GM23338 (cell line): ENCODE measurements around the gene RFK. TPM values are rescaled to one million over a fixed set of nuclear protein-coding genes. Genes with fewer than 3 reads are reported as not detected.

Experiments used
- ATAC-seq: fragments of 200-7000 bp; cut with Tn5 transposase; 3 replicates; pipeline ENCODE4 v1.9.1; 2020
- DNase-seq: peaks from one replicate; pipeline ENCODE4 v3.0.0-alpha.2; 2015; ENCODE audit warnings: low spot score
- H2AFZ ChIP-seq: fragments of 200-600 bp; sonication (generic); 2 replicates; pipeline ENCODE4 v1.8.0; 2016; ENCODE audit warnings: antibody characterized with exemption, mild to moderate bottlenecking, moderate library complexity
- H3F3A ChIP-seq: fragments of 200-600 bp; sonication (generic); replicated peaks from 2 replicates; pipeline ENCODE4 v1.8.0; 2017; ENCODE audit warnings: antibody characterized with exemption, mixed run types, low read depth
- H3K27ac ChIP-seq: fragments of 200-600 bp; sonication (generic); 2 replicates; pipeline ENCODE4 v1.6.1; 2016; ENCODE audit warnings: low read depth
- H3K27me3 ChIP-seq: fragments of 200-600 bp; sonication (generic); 2 replicates; pipeline ENCODE4 v1.8.0; 2016; ENCODE audit warnings: mild to moderate bottlenecking, mixed run types, moderate library complexity; ENCODE audit not compliant: insufficient read depth
- H3K36me3 ChIP-seq: fragments of 200-600 bp; sonication (generic); 2 replicates; pipeline ENCODE4 v1.8.0; 2016; ENCODE audit warnings: mild to moderate bottlenecking; ENCODE audit not compliant: insufficient read depth
- H3K4me1 ChIP-seq: fragments of 200-600 bp; sonication (generic); 2 replicates; pipeline ENCODE4 v1.8.0; 2016; ENCODE audit warnings: mild to moderate bottlenecking, moderate library complexity; ENCODE audit not compliant: insufficient read depth
- H3K4me2 ChIP-seq: fragments of 200-600 bp; sonication (generic); 2 replicates; pipeline ENCODE4 v1.7.1; 2017; ENCODE audit warnings: mixed run types
- H3K4me3 ChIP-seq: fragments of 200-600 bp; sonication (generic); 2 replicates; pipeline ENCODE4 v1.6.1; 2016; ENCODE audit warnings: mixed run types
- H3K79me2 ChIP-seq: fragments of 200-600 bp; sonication (generic); replicated peaks from 2 replicates; pipeline ENCODE4 v1.8.0; 2017; ENCODE audit warnings: mild to moderate bottlenecking; ENCODE audit not compliant: insufficient read depth
- H3K9me2 ChIP-seq: fragments of 200-600 bp; sonication (generic); 2 replicates; pipeline ENCODE4 v1.8.0; 2017; ENCODE audit not compliant: insufficient read depth
- H4K20me1 ChIP-seq: fragments of 200-600 bp; sonication (generic); replicated peaks from 2 replicates; pipeline ENCODE4 v1.8.0; 2017; ENCODE audit warnings: mild to moderate bottlenecking; ENCODE audit not compliant: insufficient read depth
- H3K27ac Mint-ChIP-seq: 2 replicates; pipeline ENCODE4 v1.8.0; 2020; ENCODE audit warnings: inconsistent platforms, mild to moderate bottlenecking, moderate library complexity, mixed read lengths
- H3K27me3 Mint-ChIP-seq: 3 replicates; pipeline ENCODE4 v1.8.0; 2022; ENCODE audit warnings: low read depth, mild to moderate bottlenecking, moderate library complexity, mixed read lengths, inconsistent platforms; ENCODE audit not compliant: insufficient read depth, poor library complexity
- H3K36me3 Mint-ChIP-seq: 3 replicates; pipeline ENCODE4 v1.8.0; 2021; ENCODE audit warnings: low read depth, mild to moderate bottlenecking, inconsistent platforms, moderate library complexity, mixed read lengths
- H3K4me1 Mint-ChIP-seq: 3 replicates; pipeline ENCODE4 v1.8.0; 2020; ENCODE audit warnings: mild to moderate bottlenecking, inconsistent platforms, mixed read lengths
- H3K4me3 Mint-ChIP-seq: 3 replicates; pipeline ENCODE4 v1.8.0; 2021; ENCODE audit warnings: moderate library complexity, mild to moderate bottlenecking, inconsistent platforms, mixed read lengths
- H3K9me3 Mint-ChIP-seq: 3 replicates; pipeline ENCODE4 v1.8.0; 2020; ENCODE audit warnings: moderate library complexity, mild to moderate bottlenecking, inconsistent platforms, mixed read lengths
- CREB1 ChIP-seq: fragments of 250-450 bp; sonication (Bioruptor Pico); IDR thresholded peaks from 2 replicates; pipeline ENCODE4 v1.5.0; 2020; ENCODE audit warnings: low read depth, mild to moderate bottlenecking, moderate library complexity
- EZH2 ChIP-seq: fragments of 200-600 bp; sonication (generic); IDR thresholded peaks from one replicate; pipeline ENCODE4 v1.8.0; 2017; ENCODE audit warnings: antibody characterized with exemption, mild to moderate bottlenecking, low read depth; ENCODE audit not compliant: unreplicated experiment
- EZH2phosphoT487 ChIP-seq: fragments of 200-600 bp; sonication (generic); IDR thresholded peaks from one replicate; pipeline ENCODE4 v1.8.1; 2018; ENCODE audit warnings: antibody characterized with exemption; ENCODE audit not compliant: unreplicated experiment
- JUNB ChIP-seq: IDR thresholded peaks from one replicate; pipeline ENCODE4 v1.6.1; 2016; ENCODE audit warnings: antibody characterized with exemption; ENCODE audit not compliant: unreplicated experiment
- NANOG ChIP-seq: IDR thresholded peaks from 2 replicates; pipeline ENCODE4 v1.6.1; 2016; ENCODE audit warnings: antibody characterized with exemption, borderline replicate concordance
- POLR2AphosphoS5 ChIP-seq: IDR thresholded peaks from 2 replicates; pipeline ENCODE4 v1.6.1; 2016; ENCODE audit warnings: antibody characterized with exemption, low read depth
- STAT1 ChIP-seq: IDR thresholded peaks from one replicate; pipeline ENCODE4 v1.6.1; 2016; ENCODE audit warnings: antibody characterized with exemption; ENCODE audit not compliant: unreplicated experiment
- ZNF114 ChIP-seq: fragments of 250-450 bp; sonication (Bioruptor Pico); IDR thresholded peaks from 2 replicates; pipeline ENCODE4 v1.5.0; 2020; ENCODE audit warnings: mild to moderate bottlenecking, moderate library complexity
- ZNF331 ChIP-seq: fragments of 250-450 bp; sonication (Bioruptor Pico); IDR thresholded peaks from 2 replicates; pipeline ENCODE4 v1.5.0; 2020; ENCODE audit warnings: low read depth, mild to moderate bottlenecking, moderate library complexity
- long read RNA-seq: library from polyadenylated mRNA; unstranded; transcript quantifications from one replicate; pipeline ENCODE4 v2.0.0, GENCODE V29; 2020; ENCODE audit not compliant: unreplicated experiment
- polyA plus RNA-seq: library from polyadenylated mRNA; unstranded; fragments of >200 nt; fragmentation: Nextera tagmentation; extraction: Ambion mirVana; gene quantifications from 2 replicates; pipeline ENCODE4 v1.2.1, GENCODE V29; 2016
- total RNA-seq: library from RNA; depleted of rRNA; stranded (reverse); fragments of >200 nt; shearing (Covaris generic); gene quantifications from 2 replicates; pipeline ENCODE4 v1.2.3, GENCODE V29; 2014; rRNA removed
- TF ChIP-seq, protein P1 (sequence below): IDR thresholded peaks from one replicate; pipeline ENCODE4 v1.6.1; 2018; ENCODE audit warnings: antibody characterized with exemption; ENCODE audit not compliant: unreplicated experiment
- TF ChIP-seq, protein P2 (sequence below): IDR thresholded peaks from 2 replicates; pipeline ENCODE4 v1.6.1; 2016; ENCODE audit warnings: antibody characterized with exemption
- TF ChIP-seq, protein P3 (sequence below), 2 experiments: fragments of 200-600 bp in 1 of 2; sonication (generic) in 1 of 2; conservative IDR thresholded peaks; 2 replicates each; pipeline versions ENCODE4 v1.5.1 to v1.6.1; 2016 to 2017; ENCODE audit warnings: antibody characterized with exemption in 2 of 2, low read depth in 2 of 2, mild to moderate bottlenecking in 2 of 2, moderate library complexity in 1 of 2

RFK gene
- total RNA-seq (15.2 and 19.0 TPM in 2 replicates), polyA plus RNA-seq (15.4 and 17.3 TPM in 2 replicates)
- long read RNA-seq, transcript RFK-201 (4 exons, 2,684 nt) = major isoform, 10 of 10 reads
- long read RNA-seq, partial matches to known transcripts = 0 of 10 reads
- long read RNA-seq, other reads (novel, unspliced or antisense) = 0 of 10 reads

GRCh38 chr9:76394195-76394959 is at the start of gene RFK:
Gene RFK (minus strand): TSS chr9:76394426. CDS start chr9:76394171, 255 bp downstream.
- H3K4me1 ChIP-seq = no peaks in the 10 kb centered on the region; the same call in 1 of the 2 replicates
- peak within 1 kb of the TSS; percentile 75 for H3K4me3 ChIP-seq
- H3K27me3 Mint-ChIP-seq = peaks cover 3% of the 10 kb centered on the region
- H3K79me2 ChIP-seq = peaks cover 25% of the 10 kb centered on the region
- peak within 1 kb of the TSS; percentile 88 for H3K4me3 Mint-ChIP-seq
- H3K27ac Mint-ChIP-seq = peak within 1 kb of the TSS; percentile 95
- H3K27me3 ChIP-seq = no peaks in the 10 kb centered on the region
- H3K36me3 ChIP-seq = no peaks in the 10 kb centered on the region
- no peaks in the 10 kb centered on the region for H3K9me2 ChIP-seq
- H3K4me2 ChIP-seq = peak within 1 kb of the TSS; percentile 92
- peak; percentile 84 for ATAC-seq
- peaks cover 2% of the 10 kb centered on the region; the same call in 1 of the 3 replicates for H3K9me3 Mint-ChIP-seq
- H4K20me1 ChIP-seq = no peaks in the 10 kb centered on the region
- H3K4me1 Mint-ChIP-seq = peaks cover 2% of the 10 kb centered on the region; the same call in 1 of the 3 replicates
- peaks cover 15% of the 10 kb centered on the region; the same call in 2 of the 3 replicates for H3K36me3 Mint-ChIP-seq
- peak; percentile 93 for DNase-seq
- peak within 1 kb of the TSS; percentile 94 for H2AFZ ChIP-seq
- H3K27ac ChIP-seq = peak within 1 kb of the TSS; percentile 95
- peaks cover 10% of the 10 kb centered on the region for H3F3A ChIP-seq
- TF ChIP-seq STAT1 (no peak), JUNB (no peak), POLR2AphosphoS5 (peak; percentile 55; the same call in 1 of the 2 replicates), EZH2phosphoT487 (no peak), ZNF114 (CRISPR knock-in tag) (no peak), EZH2 (no peak), ZNF331 (CRISPR knock-in tag) (no peak), CREB1 (CRISPR knock-in tag) (peak; percentile 43; the same call in 1 of the 2 replicates), NANOG (no peak)
- TF ChIP-seq, protein P1, sequence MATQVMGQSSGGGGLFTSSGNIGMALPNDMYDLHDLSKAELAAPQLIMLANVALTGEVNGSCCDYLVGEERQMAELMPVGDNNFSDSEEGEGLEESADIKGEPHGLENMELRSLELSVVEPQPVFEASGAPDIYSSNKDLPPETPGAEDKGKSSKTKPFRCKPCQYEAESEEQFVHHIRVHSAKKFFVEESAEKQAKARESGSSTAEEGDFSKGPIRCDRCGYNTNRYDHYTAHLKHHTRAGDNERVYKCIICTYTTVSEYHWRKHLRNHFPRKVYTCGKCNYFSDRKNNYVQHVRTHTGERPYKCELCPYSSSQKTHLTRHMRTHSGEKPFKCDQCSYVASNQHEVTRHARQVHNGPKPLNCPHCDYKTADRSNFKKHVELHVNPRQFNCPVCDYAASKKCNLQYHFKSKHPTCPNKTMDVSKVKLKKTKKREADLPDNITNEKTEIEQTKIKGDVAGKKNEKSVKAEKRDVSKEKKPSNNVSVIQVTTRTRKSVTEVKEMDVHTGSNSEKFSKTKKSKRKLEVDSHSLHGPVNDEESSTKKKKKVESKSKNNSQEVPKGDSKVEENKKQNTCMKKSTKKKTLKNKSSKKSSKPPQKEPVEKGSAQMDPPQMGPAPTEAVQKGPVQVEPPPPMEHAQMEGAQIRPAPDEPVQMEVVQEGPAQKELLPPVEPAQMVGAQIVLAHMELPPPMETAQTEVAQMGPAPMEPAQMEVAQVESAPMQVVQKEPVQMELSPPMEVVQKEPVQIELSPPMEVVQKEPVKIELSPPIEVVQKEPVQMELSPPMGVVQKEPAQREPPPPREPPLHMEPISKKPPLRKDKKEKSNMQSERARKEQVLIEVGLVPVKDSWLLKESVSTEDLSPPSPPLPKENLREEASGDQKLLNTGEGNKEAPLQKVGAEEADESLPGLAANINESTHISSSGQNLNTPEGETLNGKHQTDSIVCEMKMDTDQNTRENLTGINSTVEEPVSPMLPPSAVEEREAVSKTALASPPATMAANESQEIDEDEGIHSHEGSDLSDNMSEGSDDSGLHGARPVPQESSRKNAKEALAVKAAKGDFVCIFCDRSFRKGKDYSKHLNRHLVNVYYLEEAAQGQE = no peak
- TF ChIP-seq, protein P2, sequence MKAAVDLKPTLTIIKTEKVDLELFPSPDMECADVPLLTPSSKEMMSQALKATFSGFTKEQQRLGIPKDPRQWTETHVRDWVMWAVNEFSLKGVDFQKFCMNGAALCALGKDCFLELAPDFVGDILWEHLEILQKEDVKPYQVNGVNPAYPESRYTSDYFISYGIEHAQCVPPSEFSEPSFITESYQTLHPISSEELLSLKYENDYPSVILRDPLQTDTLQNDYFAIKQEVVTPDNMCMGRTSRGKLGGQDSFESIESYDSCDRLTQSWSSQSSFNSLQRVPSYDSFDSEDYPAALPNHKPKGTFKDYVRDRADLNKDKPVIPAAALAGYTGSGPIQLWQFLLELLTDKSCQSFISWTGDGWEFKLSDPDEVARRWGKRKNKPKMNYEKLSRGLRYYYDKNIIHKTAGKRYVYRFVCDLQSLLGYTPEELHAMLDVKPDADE = 0 out of 2 replicates have a peak, but pooled peaks have one; percentile 19
- TF ChIP-seq, protein P3, sequence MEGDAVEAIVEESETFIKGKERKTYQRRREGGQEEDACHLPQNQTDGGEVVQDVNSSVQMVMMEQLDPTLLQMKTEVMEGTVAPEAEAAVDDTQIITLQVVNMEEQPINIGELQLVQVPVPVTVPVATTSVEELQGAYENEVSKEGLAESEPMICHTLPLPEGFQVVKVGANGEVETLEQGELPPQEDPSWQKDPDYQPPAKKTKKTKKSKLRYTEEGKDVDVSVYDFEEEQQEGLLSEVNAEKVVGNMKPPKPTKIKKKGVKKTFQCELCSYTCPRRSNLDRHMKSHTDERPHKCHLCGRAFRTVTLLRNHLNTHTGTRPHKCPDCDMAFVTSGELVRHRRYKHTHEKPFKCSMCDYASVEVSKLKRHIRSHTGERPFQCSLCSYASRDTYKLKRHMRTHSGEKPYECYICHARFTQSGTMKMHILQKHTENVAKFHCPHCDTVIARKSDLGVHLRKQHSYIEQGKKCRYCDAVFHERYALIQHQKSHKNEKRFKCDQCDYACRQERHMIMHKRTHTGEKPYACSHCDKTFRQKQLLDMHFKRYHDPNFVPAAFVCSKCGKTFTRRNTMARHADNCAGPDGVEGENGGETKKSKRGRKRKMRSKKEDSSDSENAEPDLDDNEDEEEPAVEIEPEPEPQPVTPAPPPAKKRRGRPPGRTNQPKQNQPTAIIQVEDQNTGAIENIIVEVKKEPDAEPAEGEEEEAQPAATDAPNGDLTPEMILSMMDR (conservative IDR thresholded peaks at IDR 0.05; ENCODE audit: low read depth in 2 of 2) = peak in 1 of 2 experiments; percentile 65; a peak in 2 of 4 replicates
